SHP77 (cell line): ENCODE data around the gene EDC4.

Experiments
- DNase-seq, 2 experiments: peaks; one replicate each; lab custom pipeline; 2025; lab: John Stamatoyannopoulos, UW

The EDC4 gene

GRCh38 chr16:67878232-67878631 is 5.4 kb downstream of the EDC4 start:
- no peak for DNase-seq

- no peak for DNase-seq
Measured at GRCh38 chr16:67878846-67879245, 6.0 kb downstream of the EDC4 start.

GRCh38 chr16:67879462-67879861 is 6.6 kb downstream of the EDC4 start:
- no peak for DNase-seq

- DNase-seq: no peak
Measured at GRCh38 chr16:67879936-67880335, 7.1 kb downstream of the EDC4 start.

GRCh38 chr16:67880584-67880983 is 7.7 kb downstream of the EDC4 start:
- DNase-seq: no peak

GRCh38 chr16:67881621-67882161 is 8.8 kb downstream of the EDC4 start:
- DNase-seq: peak; percentile 83 to 84

- DNase-seq: peak; percentile 84 to 89
Measured at GRCh38 chr16:67882374-67883145, 9.7 kb downstream of the EDC4 start.

GRCh38 chr16:67883146-67883871 is 10.5 kb downstream of the EDC4 start:
- no peak for DNase-seq

GRCh38 chr16:67883872-67884261 is 11.0 kb downstream of the EDC4 start:
- peak; percentile 2 to 39 for DNase-seq

- DNase-seq: peak; percentile 73 to 87
Measured at GRCh38 chr16:67884684-67885083, 11.8 kb downstream of the EDC4 start, which contains the start of gene NRN1L. TSS of gene NRN1L (plus strand) at chr16:67884885. CDS start at chr16:67884904, 19 bp downstream.

- DNase-seq: no peak
Measured at GRCh38 chr16:67885545-67885944, 12.7 kb downstream of the EDC4 start.

GRCh38 chr16:67885976-67886375 is 13.1 kb downstream of the EDC4 start:
- DNase-seq: no peak

GRCh38 chr16:67886387-67886786 is 13.5 kb downstream of the EDC4 start:
- DNase-seq: no peak

- no peak for DNase-seq
Measured at GRCh38 chr16:67888331-67888730, 15.5 kb downstream of the EDC4 start.

- DNase-seq: no peak
Measured at GRCh38 chr16:67892375-67892774, 19.5 kb downstream of the EDC4 start.

- peak; percentile 92 to 94 for DNase-seq
Measured at GRCh38 chr16:67892899-67893742, 20.3 kb downstream of the EDC4 start, which contains the start of gene PSKH1. TSS of gene PSKH1 (plus strand) at chr16:67893254. CDS start at chr16:67908750, 15,496 bp downstream.

- DNase-seq: no peak
Measured at GRCh38 chr16:67893743-67894399, 21.0 kb downstream of the EDC4 start.

- no peak for DNase-seq
Measured at GRCh38 chr16:67897231-67897630, 24.4 kb downstream of the EDC4 start.

GRCh38 chr16:67901734-67902133 is 28.9 kb downstream of the EDC4 start:
- no peak for DNase-seq

- DNase-seq: no peak
Measured at GRCh38 chr16:67902831-67903230, 30.0 kb downstream of the EDC4 start.

- DNase-seq: no peak
Measured at GRCh38 chr16:67907397-67908180, 34.7 kb downstream of the EDC4 start.
